ENCODE measurements around the gene NPAS2. TPM values are rescaled to one million over a fixed set of nuclear protein-coding genes. Genes with fewer than 3 reads are reported as not detected.

The NPAS2 gene
- total and polyA plus RNA-seq, 2 of the 8 experiments (the other 6 are each of a cell fraction or from before 2014, with no cell fraction given), result 1.8 to 1.9 TPM

DNA sequence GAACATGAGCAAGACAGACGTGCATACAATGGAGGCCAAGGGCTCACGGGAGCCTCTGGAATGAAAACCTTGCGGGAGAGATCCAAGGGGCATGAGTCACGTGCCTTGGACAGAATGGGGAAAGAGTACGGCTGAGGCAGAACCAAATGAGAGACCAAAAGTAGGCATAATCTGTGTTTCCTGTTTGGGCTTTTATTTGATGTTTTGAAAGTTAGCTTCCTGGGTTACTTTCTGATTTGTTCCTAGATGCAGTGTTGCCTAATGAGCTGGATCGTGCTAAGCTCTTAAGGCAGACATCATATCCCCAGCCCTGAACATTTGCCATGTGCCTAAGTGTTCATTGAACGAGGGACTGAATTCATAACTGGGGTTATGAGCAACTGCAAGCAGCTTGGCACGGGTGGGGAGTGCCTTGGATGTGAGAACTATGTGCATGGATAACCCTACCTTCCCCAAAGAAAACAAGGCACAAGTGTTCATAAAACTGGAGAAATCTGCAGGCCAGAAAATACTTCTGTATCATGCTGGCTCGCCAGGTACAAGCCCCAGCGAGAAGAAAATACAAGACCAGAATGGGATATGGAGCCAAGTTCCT lies 121.8 kb downstream of the NPAS2 start:
- Histone ChIP-seq H2BK20ac (ENCODE audit: low read length) (no peak overlapping the region), H3K4ac (replicated peaks; ENCODE audit: insufficient read length, low read depth, low read length) (no peak overlapping the region), H2BK5ac (ENCODE audit: low read depth, low read length) (no peak overlapping the region), H4K20me1 (replicated peaks in 1 of 2; ENCODE audit: control insufficient read depth in 1 of 2, insufficient read depth in 2 of 2, low read length in 2 of 2) (no peaks in the 10 kb centered on the region), H3K27me3 (replicated peaks in 1 of 4; ENCODE audit: control insufficient read depth in 3 of 4, extremely low read depth in 1 of 4, insufficient read depth in 3 of 4, low read length in 3 of 4) (no peaks in the 10 kb centered on the region), H3K9me3 (ENCODE audit: insufficient read depth in 2 of 2, low read depth in 1 of 2, low read length in 1 of 2) (no peaks in the 10 kb centered on the region; a peak in 1 of 4 replicates), H3K36me3 (ENCODE audit: control insufficient read depth in 2 of 4, insufficient read depth in 4 of 4, low read length in 3 of 4) (no peaks in the 10 kb centered on the region), H2BK120ac (replicated peaks; ENCODE audit: low read depth, low read length) (no peak overlapping the region), H4K8ac (ENCODE audit: extremely low read depth, insufficient read depth, low read length) (no peak overlapping the region), H2AFZ (ENCODE audit: low read length) (no peak overlapping the region), H2BK15ac (ENCODE audit: low read length) (no peak overlapping the region), H3K79me1 (ENCODE audit: low read depth, low read length) (no peaks in the 10 kb centered on the region), H4K91ac (replicated peaks; ENCODE audit: insufficient read length, low read length) (no peak overlapping the region), H3K4me3 (ENCODE audit: extremely low read depth in 1 of 4, insufficient read depth in 2 of 4, low read depth in 3 of 4, low read length in 4 of 4) (no peak overlapping the region), H2AK5ac (ENCODE audit: low read depth, low read length) (no peak overlapping the region), H3K79me2 (ENCODE audit: control insufficient read depth in 1 of 2, insufficient read depth in 2 of 2, low read length in 2 of 2) (no peaks in the 10 kb centered on the region), H3K14ac (ENCODE audit: insufficient read length) (no peak overlapping the region), H3K4me2 (ENCODE audit: insufficient read depth in 1 of 2, low read depth in 2 of 2, low read length in 2 of 2) (no peak overlapping the region), H3K27ac (ENCODE audit: low read depth, low read length) (no peak overlapping the region), H3K56ac (replicated peaks; ENCODE audit: insufficient read length, low read depth, low read length) (no peak overlapping the region), H3K23me2 (ENCODE audit: low read depth, low read length) (no peaks in the 10 kb centered on the region), H3K18ac (ENCODE audit: extremely low read depth, low read length) (no peak overlapping the region), H3K4me1 (replicated peaks in 1 of 4; ENCODE audit: control insufficient read depth in 3 of 4, insufficient read depth in 4 of 4, low read length in 3 of 4) (no peaks in the 10 kb centered on the region), H3K23ac (ENCODE audit: insufficient read length) (no peak overlapping the region), H4K5ac (ENCODE audit: insufficient read length, low read depth, low read length) (no peak overlapping the region), H2BK12ac (ENCODE audit: low read depth, low read length) (no peak overlapping the region), H3K9ac (replicated peaks in 1 of 4; ENCODE audit: extremely low read depth in 1 of 4, low read depth in 3 of 4, low read length in 3 of 4) (no peak overlapping the region)
- WGBS, 2 experiments (ENCODE audit: extremely low coverage in 1 of 2, insufficient coverage in 1 of 2, insufficient read length in 1 of 2, insufficient replicate concordance in 2 of 2, low coverage in 1 of 2, low lambda C conversion rate in 2 of 2, missing lambda C conversion rate in 1 of 2), result 89% methylated on average over 10 of the region's 10 CpGs; no CpG with 5 or more reads in 1 of the 2 experiments
- CTCF ChIA-PET (ENCODE audit: partially characterized antibody), result interaction anchor here (0.9 to 1.4 kb wide), 3 partner anchors 27 to 43 kb away, joined by 3 to 4 read pairs (median 3); no protein-coding TSS in a partner anchor
- DNase-seq (ENCODE audit: low read depth in 1 of 2, low spot score in 2 of 2), result no peak
- no peak for FAIRE-seq
- POLR2A ChIA-PET (ENCODE audit: partially characterized antibody), result no interaction called here
- no peak for TF ChIP-seq TEAD4 (IDR thresholded peaks at IDR 0.05; ENCODE audit: low read depth, low read length)
- no peak for TF ChIP-seq SIRT6 (IDR thresholded peaks at IDR 0.05; ENCODE audit: low read length)

Measured in H1 (cell line).